Activated CD8-positive, alpha-beta memory T cell treated with anti-CD3 and anti-CD28 coated beads for 4 hours (primary cell): ENCODE measurements around the gene DNAJB6.
A peak's percentile ranks its signal among the peaks of the same experiment; 100 is the strongest.
"Not testable (repeated sequence)": the region's sequence is repeated elsewhere in the genome, so short reads cannot be mapped to it uniquely, and the experiment has no call there.

Experiments
- DNase-seq, 2 donors: peaks; one replicate each; pipeline ENCODE4 v3.0.0-alpha.2; 2020; ENCODE audit warnings: low read depth in 2 of 2

The DNAJB6 gene

DNA sequence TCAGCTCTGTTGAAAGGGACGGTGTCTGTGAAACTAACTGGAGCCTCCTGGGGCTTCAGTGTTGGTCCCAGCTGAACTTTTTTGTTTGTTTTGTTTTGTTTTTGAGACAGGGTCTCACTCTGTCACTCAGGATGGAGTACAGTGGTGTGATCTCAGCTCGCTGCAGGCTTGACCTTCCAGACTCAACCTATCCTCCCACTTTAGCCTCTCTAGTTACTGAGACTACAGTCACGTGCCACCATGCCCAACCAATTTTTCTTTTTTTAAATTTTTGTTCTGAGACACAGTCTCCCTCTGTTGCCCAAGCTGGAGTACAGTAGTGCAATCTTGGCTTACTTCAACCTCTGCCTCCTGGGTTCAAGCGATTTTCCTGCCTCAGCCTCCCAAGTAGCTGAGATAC lies 13.4 kb upstream of the DNAJB6 start:
- no peak for DNase-seq

DNA sequence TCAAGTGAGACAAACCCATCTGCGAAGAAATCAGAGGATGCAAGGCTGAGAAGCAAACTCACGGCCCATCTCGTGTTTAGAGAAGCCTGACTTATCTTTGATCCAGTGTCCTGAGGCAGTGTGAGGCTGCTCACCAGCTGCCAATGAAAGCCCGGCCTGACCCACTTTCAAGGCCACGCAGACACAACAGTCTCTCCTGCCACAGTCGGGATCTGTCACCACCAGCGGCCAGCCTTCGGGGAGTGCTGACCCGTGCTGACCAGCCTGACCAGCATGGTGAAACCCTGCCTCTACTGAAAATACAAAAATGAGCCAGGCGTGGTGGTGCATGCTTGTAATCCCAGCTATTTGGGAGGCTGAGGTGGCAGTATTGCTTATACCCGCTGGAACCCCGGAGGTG lies 7.4 kb upstream of the DNAJB6 start:
- DNase-seq: no peak

DNA sequence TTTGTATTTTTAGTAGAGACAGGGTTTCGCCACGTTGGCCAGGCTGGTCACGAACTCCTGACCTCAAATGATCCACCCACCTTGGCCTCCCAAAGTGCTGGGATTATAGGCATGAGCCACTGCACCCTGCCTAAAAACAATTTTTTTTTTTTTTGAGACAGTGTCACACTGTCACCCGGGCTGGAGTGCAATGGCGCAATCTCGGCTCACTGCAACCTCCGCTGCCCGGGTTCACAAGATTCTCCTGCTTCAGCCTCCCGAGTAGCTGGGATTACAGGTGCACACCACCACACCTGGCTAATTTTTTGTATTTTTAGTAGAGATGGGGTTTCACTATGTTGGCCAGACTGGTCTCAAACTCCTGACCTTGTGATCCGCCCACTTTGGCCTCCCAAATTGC lies 6.2 kb upstream of the DNAJB6 start:
- not testable (repeated sequence) for DNase-seq

DNA sequence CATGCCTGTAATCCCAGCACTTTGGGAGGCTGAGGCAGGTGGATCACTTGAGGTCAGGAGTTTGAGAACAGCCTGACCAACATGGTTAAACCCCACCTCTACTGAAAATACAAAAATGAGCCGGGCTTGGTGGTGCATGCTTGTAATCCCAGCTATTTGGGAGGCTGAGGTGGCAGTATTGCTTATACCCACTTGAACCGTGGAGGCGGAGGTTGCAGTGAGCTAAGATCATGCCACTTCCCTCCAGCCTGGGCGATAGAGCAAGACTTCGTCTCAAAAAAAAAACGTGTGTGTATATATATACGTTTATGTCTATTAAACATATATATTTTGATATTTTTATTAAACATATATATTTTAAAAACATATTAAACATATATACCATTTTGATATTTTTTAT lies 5.8 kb upstream of the DNAJB6 start:
- DNase-seq: not testable (repeated sequence)

DNA sequence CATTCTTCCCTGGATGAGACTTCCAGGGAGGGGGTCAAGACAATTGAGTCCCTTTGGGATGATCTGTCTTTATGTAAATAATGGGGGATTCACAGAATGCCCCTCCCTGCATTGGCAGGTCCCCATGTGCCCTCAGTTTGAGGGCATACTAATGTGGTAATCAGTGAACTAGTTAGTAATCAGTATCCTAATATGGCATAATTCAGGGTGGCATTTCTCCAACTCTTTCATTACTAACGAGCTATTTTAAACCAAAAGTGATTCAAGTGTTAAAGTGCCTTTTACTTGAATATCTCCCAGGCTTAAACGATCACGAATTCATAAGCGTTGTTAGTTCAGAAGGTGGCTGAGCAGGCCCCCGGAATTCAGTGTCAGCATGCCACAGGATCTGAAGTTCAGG lies 1.6 kb upstream of the DNAJB6 start:
- no peak for DNase-seq

DNA sequence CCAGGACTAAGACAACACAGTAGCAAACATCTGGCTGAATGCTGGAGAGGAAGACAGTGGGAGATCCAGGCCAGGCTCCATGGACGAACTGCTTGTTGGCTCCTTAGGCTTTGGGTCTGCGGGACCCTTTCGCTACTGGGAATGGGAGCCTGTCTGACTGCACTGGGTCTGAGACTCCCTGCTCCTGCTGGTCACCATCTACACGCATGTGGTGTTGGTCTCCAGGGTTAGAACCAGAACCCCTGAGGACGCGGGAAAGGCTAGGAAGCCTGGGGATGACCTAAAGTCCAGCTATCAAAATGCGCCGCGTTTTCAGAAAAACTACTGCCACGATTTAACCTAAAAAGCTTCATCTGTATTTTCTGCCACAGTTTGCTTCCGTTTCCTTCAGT lies 817 bp upstream of the DNAJB6 start:
- DNase-seq: no peak

DNA sequence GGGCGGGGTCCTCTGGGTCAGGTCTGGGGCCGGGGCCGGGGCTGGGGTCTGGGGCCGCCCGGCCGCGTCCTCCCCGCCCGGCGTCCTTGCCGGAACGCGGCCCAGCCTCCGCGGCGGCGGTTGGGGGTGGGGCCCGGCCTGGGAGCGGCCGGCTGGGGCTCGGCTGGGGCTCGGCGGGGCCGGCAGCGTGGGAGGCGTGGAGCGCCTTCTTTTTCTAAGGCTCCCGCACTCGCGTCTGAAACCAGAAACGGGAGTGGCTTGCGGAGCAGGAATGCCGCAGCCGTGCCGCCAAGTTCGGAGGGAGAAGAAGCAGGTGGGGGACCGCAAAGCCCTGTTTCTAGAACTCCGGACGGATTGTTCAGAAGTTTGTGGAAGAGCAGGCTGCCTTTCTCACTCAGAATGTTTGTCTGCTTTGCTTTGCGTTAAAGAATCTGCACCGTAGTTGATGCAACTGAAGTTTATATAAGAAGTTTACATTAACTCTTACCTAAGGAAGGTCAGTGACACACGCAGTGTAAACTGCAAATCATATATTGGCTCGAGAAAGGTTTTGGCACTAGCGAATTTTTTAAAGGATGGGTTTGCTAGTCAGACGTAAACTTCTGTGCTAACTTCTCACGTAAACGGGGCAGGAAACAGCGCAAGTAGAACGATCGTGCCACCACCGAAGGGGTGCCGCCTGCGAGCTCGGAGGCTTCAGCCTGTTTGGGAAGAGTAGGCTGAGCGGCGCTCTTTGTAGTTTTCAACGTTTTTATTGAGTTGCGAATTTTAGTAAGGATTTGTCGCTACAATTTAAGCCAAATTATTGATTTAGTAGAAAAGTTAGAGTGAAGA lies 729 bp downstream of the DNAJB6 start:
- peak; percentile 25 to 29 for DNase-seq

DNA sequence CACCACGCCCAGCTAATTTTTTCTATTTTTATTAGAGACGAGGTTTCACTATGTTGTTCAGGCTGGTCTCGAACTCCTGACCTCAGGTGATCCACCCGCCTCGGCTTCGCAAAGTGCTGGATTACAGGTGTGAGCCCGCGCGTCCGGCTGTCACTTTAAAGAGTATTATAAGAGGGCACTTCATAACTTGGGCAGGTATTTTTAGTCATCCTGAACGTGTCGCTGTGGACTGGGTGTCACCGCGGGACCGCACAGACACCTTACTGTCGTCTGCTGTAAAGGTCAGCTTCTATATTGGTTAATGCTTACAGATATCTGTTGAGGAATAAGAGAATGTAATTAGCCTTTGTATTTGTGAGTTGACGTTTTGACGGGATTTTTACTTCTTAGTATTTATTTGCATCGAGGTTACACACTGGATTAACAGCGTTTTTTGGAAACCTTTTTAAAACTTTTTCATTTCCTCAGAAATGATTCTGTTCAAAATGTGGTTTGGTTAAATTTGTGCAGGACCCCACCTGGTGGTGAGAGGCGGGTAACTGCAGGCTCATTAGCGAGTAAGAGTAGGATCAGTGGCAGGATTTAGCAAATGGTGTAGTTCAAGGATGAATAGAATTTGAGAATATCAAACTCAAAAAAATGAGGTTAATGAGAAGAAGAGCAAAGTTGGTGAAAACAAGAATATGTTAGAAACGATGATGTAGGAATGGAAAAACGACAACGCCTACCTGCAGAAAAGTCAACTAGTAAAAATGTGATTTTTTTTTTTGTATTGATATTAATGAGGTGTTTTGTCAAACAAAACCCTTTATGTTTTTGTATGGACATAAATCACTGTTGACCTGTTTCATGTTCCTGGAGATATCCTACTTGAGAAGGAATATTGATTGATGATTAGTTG lies 3.2 kb downstream of the DNAJB6 start:
- peak; percentile 31 to 43 for DNase-seq

DNA sequence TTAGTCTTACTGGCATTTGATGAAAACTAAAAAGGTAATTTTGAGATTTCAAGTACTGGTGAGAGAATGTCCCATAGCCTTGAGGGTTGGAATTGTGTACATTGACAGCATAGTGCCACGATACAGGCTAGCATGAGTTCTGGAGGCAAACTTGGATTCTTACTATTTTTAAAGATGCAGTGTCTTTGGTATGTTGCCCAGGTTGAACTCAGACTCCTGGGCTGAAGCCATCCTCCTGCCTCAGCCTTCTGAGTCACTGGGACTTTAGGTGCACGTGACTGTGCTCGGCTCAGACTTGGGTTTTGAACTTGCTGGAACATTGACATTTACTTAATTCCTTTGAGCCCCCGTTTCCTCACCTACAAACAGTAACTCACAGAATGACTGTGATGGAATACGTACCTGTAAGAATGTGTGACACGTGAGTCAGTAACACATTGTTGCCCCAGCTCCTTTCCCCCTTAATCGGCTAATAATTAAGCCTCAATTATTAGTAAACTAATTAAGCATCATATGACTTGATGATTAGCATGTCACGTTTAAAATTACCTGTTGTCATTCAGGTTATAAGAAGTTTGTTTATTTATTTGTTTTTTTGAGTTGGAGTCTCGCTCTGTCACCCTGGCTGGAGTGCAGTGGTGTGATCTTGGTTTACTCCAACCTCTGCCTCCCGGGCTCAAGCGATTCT lies 10.6 kb downstream of the DNAJB6 start:
- no peak for DNase-seq

DNA sequence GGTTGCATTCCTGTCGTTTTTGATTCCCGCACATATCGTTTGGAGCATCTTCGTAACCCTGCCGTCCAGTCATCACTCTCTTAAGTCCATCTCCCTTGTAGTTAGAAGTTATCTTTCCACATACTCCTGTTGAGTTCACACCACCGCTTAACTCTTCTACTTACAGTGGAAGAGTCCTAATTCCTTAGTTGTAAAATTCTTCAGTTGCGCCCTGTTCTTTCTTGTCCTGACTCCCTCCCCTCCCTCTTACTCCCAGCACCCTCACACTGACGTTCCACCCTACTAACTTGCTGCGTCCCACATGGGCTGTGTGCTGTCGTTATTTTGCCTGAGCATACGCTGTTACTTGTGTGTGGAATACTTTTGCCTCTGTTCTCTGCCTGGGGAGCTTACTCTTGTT lies 11.7 kb downstream of the DNAJB6 start:
- DNase-seq: no peak

DNA sequence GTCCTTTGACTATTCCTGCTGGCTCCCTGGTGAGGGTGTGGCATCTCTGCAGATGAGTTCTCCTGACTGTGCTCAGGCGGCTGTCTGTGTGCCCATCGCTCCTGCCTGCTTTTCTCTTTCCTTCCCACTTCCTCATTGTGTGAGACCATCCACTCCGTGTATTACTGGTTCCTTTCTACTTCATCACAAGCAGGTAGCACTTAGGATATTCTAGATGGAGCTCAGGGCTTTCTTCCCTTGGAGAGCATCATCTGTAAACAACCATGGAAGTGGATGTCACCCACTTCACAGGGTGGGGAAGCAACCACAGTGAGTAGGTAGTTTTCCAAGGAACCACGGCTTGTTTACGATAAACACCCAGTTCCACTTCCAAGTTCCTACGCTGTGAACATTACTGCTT lies 15.7 kb downstream of the DNAJB6 start:
- no peak for DNase-seq

DNA sequence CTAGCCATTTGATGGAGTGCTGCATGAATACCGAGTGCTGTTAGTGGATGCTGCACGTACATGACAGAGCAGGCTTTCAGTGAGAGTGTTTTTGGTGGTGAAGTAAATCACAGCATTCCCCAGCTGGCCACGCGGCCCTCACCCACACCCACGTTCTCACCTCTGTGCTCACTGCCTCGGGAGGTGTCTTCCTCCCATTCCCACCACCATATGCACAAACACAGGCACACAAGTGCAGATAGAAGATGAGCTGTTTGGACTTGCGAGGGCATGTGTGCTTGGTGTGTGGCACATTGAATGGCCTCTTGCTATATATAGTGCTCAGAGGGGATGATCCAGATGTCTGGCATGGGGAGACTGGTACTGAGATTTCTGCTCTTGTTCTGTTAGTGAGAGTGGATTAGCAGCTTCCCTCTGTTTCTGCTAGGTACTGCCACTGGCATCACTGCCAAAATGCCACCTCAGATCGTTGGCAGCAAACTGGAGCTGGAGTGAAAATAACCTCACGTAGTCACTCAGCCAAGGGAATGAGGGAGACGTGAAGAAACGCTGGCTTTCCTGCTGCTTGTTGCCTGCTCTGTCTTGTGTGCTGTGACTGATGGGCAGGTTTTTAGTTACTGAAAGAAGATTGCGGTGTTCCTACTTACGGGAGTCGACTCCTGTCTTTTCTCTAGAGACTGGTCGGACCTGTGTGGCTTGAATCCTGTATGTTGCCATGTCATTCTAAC lies 19.1 kb downstream of the DNAJB6 start:
- no peak for DNase-seq

DNA sequence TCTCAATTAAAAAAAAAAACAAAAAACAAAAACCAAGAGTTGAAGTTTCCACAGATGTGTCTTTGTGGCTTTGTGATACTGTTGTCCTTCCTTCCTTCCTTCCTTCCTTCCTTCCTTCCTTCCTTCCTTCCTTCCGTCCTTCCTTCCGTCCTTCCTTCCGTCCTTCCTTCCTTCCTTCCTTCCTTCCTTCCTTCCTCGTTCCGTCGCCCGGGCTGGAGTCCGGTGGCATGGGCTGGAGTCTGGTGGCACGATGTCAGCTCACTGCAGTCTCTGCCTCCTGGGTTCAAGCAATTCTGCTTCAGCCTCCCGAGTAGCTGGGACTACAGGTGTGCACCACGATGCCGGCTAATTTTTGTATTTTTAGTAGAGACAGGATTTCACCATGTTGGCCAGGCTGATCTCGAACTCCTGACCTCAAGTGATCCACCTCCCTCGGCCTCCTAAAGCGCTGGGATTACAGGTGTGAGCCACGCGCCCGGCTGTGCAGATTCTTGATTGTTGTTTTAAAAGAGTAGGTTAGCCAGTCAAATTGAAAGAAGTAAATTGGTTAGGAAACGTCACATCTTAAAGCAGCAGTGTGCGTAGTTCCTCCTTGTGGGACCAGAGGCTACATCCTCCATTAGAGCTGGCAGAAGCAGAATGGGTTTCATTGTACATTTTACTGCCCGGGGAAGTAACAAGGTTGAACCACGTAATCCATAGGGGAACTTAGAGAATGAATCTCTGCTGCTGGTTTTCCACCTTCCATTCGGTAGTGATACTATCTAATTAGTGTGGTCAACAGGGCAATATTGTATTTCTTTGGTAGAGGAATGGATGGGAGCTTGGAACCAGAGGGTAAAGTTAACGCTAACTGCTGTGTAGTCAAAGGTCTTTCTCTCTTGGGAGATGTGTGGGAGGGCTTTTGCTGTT lies 20.6 kb downstream of the DNAJB6 start:
- DNase-seq: no peak

DNA sequence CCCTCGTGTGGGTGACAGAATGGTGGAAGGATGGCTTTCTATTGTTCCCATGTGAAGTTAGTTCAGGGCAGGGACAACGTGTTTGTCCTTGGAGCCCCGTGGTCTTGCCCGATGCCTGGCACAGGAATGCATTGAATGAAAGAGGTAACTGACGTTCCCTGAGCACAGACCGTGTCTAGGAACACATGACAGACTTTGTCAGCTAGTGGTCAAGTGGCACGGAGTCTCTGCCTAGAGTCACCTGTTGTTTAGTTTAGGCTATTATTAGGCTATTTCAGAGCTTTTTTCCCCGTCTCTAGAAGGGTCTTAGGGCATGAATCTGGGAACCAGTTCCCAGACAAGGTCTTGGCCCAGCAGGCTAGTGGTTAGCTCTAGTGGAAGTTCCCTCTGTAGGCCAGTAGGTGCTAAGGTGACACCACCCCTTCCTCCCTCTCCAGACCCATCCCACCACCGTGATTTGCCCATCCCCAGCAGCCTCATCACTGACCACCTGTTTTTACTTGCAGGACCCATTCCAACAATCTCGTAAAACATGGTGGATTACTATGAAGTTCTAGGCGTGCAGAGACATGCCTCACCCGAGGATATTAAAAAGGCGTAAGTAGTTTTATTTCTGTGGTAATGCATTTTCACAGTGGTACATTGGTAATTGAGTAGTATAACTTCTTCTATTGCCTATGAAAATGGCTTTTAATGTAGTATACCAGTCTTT lies 21.4 kb downstream of the DNAJB6 start:
- DNase-seq: no peak

DNA sequence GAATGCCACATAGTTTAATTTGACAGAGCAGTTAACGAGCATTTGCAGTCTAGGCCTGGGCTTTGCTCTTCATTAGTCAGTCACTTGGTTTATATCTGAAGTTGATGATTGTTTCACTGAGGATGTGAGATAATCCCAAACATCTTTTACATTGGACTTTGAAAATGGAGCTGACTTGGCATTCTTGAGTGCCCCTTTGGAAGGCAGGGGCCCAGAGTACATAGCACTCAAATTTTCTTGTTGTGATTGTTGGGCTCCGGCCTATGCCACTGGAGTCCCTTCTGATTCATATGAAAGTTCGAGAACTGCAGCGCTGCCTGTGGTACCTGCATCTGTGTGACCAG lies 21.9 kb downstream of the DNAJB6 start:
- no peak for DNase-seq

DNA sequence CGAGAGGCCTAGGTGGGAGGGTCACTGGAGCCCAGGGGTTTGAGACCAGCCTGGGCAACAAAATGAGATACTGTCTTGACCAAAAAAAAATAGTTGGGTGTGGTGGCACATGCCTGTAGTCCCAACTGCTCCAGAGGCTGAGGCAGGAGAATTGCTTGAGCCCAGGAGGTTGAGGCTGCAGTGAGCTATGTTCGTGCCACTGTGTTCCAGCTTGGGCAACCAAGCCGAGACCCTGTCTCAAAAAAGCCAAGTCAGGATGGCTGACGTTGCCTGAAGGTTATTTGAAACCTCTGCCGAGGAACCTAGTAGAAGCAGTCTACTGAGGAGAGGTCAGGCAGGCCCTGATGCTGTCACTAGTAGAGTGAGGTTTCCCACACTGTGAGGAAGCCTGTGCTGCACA lies 22.8 kb downstream of the DNAJB6 start:
- DNase-seq: no peak

DNA sequence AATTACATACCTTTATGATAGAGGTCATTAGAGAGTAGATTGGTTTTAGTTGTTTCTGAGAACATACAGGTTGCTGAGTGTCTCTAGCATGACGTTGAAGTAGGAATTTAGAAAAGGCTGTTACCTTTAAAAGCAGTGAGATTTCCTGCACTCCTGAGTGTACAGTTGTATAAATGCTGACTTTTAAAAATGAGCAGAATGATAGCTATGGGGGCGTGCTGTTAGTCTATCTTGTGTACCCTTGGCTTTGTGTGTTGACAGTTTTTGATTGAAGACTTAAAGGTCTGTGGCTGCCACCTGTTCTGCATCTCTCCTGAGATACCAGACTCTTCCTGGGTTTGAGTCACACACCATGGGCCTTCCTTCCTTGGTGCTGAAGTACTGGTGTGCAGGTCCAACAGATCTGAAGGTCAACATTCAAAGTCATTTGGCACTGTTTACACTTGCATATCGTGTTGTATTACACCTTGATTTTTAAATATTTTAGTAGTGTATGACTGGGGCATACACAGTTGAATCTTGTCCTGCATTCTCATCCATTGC lies 23.8 kb downstream of the DNAJB6 start:
- DNase-seq: no peak

DNA sequence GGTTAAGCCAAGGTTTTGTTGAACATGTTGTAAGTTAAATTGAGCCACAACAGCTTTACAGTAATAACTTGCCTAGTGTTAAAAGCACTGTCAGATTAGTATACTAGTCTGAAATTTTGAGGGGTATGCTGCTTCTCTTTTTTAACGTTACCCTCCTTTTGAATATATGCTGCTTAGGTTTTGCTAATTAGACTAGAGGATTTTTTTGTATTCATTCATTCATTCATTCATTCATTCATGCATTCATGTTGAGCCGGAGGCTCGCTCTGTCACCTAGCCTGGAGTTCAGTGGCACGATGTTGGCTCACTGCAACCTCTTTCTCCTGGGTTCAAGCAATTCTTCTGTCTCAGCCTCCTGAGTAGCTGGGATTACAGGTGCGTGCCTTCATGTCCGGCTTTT lies 24.7 kb downstream of the DNAJB6 start:
- no peak for DNase-seq

DNA sequence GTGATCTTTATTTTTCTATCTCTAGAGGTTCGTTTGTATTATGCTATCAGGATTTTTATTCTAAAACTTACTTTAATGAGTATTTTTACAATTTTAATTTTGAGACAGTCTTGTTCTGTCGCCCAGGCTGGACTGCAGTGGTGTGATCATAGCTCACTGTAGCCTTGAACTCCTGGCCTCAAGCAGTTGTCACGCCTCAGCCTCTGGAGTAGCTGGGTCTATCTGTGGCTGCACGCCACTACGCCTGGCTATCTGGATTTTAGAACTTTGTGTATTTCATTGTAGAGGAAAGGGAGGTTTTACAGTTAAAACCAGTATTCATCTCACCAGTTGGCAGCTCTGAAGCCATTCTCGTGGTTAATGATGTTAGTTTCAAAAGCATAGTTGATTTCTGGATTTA lies 25.9 kb downstream of the DNAJB6 start:
- DNase-seq: no peak

DNA sequence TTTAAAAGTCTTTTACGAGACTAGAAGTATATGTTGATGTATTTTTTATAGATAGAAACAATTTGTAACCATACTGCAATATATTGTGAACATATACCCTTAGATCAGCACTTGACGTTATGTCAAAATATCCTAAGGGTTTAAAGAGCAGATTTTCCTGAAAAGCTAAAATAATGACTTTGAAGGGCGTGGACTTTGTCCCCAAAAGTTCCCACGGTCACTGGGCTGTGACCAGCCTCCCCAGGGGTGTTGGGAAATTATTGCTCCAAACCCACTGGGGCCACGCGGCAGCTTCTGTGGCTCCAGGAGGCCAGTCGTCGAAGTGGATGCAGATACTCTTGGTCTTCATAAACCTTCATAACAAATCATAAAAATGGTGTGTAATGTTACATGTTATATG lies 29.9 kb downstream of the DNAJB6 start:
- no peak for DNase-seq
